IPS-15b (cell line): ENCODE data around the gene PNKD.
A peak's percentile ranks its signal among the peaks of the same experiment; 100 is the strongest.

ENCODE experiments used
- H3K27me3 ChIP-seq: one replicate; pipeline ENCODE4 v1.6.1; 2013; ENCODE audit warnings: low read length; ENCODE audit not compliant: control insufficient read depth, insufficient read depth
- H3K36me3 ChIP-seq: one replicate; pipeline ENCODE4 v1.6.1; 2013; ENCODE audit warnings: low read length; ENCODE audit not compliant: control insufficient read depth, insufficient read depth
- H3K4me1 ChIP-seq: one replicate; pipeline ENCODE4 v1.6.1; 2013; ENCODE audit warnings: mild to moderate bottlenecking, low read length; ENCODE audit not compliant: control insufficient read depth, insufficient read depth
- H3K4me3 ChIP-seq: one replicate; pipeline ENCODE4 v1.5.1; 2013; ENCODE audit warnings: low read depth, low read length
- H3K9ac ChIP-seq: one replicate; pipeline ENCODE4 v1.6.1; 2013; ENCODE audit warnings: low read depth, mild to moderate bottlenecking, low read length
- H3K9me3 ChIP-seq: one replicate; pipeline ENCODE4 v1.6.1; 2013; ENCODE audit warnings: mild to moderate bottlenecking, low read length; ENCODE audit not compliant: control insufficient read depth, insufficient read depth

Gene PNKD

DNA sequence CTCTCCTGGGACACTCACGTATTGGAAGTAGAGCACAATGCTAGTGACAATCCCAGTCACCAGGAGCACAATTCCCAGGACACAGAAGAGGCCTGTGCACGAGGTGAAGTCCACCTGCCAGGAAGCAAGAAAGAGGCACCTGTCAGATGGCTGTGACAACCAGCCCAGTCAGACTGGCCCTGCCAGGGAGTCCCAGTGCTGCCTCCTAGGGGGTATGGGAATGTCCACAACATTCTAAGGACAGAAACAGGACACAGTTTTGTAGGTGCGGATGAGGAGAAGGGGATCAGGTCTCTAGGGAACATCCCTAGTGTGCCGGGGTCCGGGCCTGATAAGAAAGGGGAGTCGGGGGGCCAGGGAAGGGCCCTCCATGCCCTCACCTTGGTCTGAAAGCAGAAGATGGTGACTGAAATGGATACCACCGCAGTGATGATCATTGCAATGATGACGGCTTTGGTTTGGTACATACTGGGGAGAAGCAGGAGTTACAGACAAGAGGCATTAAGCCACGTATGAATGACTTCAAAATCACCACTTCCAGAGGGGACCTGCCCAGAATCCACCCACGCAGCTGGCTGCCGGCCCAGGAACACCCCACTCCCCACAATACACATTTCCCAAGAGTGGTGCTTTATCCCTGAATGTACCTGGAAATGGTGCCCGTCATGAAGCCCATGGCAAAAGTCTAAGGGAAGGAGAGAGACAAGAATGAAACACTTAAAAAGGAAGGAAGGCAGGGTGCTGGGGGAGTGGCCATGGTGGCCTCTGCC is 6.9 kb downstream of the PNKD start:
- Histone ChIP-seq H3K9ac (no peak overlapping the region), H3K4me1 (no peaks in the 10 kb centered on the region), H3K36me3 (peaks cover 40% of the 10 kb centered on the region), H3K4me3 (no peak overlapping the region), H3K9me3 (no peaks in the 10 kb centered on the region), H3K27me3 (no peaks in the 10 kb centered on the region)

DNA sequence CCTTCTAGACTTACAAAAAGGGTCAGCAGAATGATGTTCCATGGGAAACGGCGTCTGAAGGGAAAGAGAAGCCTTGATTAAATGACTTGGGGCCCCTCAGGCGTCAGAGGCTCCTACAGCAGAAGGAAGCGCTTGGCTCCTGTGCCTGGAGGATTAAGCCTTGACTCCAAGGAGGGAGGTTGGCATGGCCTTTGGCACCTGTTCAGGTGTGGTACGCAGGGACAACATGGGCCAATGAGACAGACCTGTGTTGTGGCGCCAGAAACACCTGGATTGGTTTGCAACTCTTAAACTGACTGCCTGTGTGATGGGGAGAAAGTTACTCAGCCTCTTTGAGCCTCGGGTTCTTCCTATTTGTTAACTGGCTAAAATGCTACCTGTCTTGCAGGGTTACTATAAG is 7.6 kb downstream of the PNKD start:
- H3K9me3 ChIP-seq = no peaks in the 10 kb centered on the region
- H3K36me3 ChIP-seq = peaks cover 40% of the 10 kb centered on the region
- no peak overlapping the region for H3K9ac ChIP-seq
- H3K4me3 ChIP-seq = no peak overlapping the region
- no peaks in the 10 kb centered on the region for H3K27me3 ChIP-seq
- no peaks in the 10 kb centered on the region for H3K4me1 ChIP-seq

DNA sequence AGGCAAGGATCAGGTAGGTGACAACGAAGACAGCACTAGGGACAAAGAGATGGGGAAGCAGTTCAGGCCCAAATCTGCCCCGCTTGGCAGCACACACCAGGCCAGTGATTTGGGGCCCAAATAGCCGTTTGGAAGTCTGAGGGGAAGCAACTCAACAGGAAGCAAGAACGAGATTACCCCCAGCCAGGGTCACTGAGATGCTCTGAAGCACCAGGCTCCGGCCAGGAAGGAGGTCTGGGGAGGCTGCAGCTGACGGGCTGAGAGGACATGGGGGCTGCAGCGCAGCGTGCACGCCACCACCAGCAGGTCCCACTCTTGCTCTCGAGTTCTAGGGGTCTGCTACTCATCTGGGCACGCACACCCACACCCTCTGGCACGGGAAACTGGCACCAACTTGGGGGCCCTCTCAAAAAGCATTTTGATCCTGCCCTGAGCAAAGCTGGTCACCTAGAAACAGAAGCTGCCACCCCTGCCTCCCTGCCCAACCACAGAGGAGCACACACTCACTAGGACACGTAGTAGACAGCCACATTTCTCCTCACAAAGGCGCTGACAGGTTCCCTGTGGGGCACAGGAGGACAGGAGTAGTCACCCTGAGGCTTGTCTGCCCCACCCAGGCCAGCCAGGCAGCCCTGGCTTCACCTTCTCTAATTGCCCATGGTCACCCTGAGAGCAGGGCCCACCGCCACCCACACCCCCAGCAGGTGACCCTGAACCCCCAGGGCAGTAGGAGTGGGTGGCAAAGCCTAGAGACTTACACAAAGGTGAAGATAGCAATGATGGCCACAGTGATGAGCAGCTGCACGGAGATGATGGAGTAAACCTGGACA is 8.4 kb downstream of the PNKD start:
- Histone ChIP-seq H3K27me3 (no peaks in the 10 kb centered on the region), H3K9me3 (no peaks in the 10 kb centered on the region), H3K4me3 (no peak overlapping the region), H3K36me3 (peaks cover 37% of the 10 kb centered on the region), H3K4me1 (no peaks in the 10 kb centered on the region), H3K9ac (no peak overlapping the region)

DNA sequence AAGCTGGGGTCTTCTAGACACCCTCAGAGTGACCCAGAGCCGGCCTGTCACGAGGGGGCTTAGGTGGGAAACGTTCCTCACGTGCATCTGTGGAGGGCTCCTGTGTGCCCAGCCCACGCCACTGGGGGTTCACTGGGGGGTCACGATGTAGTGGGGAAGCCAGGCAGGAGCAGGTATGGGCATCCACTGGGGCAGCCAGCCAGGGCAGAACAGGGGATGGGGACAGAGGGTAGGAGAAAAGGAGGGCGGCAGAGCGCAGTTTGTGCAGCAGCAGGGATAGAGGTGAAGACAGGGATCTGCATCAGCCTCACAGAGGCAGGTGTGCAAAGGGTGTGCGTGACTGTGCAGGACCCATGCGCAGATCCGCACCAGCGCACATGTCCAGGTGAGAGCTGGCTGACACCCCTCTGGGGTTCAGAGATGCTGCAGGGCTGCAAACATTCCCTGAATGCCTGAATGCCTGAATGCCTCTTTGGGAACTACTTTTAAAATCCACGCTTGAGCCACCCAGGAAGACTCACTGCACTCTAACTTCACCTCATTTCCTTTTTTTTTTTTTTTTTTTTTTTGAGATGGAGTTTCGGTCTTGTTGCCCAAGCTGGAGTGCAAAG is 10.0 kb downstream of the PNKD start:
- no peak overlapping the region for H3K9ac ChIP-seq
- H3K9me3 ChIP-seq = no peaks in the 10 kb centered on the region
- H3K27me3 ChIP-seq = no peaks in the 10 kb centered on the region
- H3K4me1 ChIP-seq = no peaks in the 10 kb centered on the region
- H3K4me3 ChIP-seq = no peak overlapping the region
- peaks cover 21% of the 10 kb centered on the region for H3K36me3 ChIP-seq

DNA sequence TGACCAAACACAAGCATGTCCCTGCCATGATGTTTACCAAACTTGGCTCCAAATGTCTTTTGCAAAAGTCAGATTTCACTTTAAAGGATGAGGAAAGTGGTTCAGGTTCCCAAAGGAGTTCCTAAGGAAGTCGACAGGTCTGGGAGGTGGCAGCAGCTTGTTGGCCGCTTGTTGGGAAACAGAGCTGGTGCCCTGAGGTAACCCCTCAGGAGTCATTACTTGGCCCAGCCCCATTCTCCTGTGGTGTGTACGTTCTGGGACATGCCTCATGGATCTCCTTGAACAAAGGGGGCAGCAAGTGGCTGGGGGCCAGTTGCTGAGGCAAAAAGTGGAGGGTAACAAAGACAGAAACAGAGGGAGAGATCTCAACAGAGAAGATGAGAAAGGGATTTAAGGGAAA is 11.1 kb downstream of the PNKD start:
- Histone ChIP-seq H3K9me3 (no peaks in the 10 kb centered on the region), H3K27me3 (no peaks in the 10 kb centered on the region), H3K36me3 (peaks cover 15% of the 10 kb centered on the region), H3K4me3 (no peak overlapping the region), H3K4me1 (peaks cover 3% of the 10 kb centered on the region), H3K9ac (no peak overlapping the region)

DNA sequence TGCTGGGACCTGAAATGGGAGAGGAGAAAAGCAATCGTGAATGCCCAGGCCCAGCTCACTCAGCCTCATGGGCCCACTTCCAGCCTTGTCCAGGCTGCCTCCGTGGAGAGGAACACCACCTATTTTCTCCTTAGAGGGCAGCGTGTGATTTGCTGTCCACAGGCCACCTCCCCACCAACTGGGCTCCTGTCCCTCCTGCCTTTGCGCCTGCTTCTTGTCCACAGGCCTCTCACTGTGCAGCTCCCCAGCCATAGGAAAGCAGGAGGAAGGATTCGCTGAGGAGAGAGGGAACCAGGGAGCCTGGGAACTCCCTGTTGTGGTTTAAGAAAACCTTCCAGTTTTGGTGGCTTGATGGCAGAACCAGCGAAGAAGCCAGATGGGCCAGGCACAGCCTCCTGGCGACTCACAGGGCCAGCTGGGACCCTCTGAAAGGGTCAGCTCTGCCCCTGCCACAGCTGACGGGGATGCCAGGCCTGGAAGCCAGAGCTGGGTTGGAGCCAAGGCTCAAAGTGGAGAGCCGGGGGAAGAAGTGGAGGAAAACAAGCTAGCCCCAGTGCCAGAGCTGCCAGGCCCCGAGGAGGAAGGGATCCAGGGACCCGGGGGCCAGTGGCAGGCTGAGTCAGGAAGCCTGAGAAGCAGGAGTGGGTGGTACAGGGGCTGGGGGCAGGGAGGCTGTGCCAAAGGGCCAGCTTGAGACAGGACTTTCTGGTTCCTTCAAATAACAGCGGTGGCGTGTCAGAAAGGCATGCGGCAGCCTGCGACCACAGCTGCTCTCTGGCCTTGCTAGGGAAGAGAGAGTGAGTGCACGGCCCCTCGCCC is 12.1 kb downstream of the PNKD start:
- Histone ChIP-seq H3K9me3 (no peaks in the 10 kb centered on the region), H3K4me1 (peaks cover 8% of the 10 kb centered on the region), H3K9ac (no peak overlapping the region), H3K4me3 (no peak overlapping the region), H3K36me3 (peaks cover 8% of the 10 kb centered on the region), H3K27me3 (no peaks in the 10 kb centered on the region)

DNA sequence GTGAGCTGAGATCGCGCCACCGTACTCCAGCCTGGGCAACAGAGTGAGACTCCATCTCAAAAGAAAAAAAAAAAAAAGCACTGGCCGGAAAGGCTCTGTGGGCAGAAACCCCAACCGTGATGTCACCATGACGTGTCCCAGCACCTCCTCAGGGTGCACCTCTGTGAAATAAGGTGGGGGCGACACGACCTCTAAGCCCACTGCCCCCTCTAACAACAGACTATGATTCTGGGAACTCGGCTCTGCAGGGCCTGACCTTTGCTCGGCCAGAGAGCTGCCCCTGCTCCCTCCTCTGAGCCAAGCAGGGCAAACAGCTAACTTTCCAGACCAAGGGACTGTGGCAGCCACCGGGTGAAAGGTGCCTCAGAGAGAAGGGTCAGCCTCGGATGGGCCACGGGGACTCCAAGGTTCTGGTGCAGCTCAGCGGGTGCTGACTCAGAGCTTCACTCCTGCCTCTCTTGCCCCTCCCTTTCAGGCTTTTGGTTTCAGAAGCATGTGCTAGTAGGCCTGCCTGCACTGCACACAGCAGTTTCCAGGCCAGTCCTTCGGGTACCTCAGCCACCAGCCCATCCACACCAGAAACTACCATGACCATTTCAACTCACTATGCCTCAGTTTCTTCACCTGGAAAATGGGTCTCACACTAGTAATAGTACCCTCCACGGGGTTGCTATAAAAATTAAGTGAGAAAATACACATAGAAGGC is 13.9 kb downstream of the PNKD start:
- Histone ChIP-seq H3K9ac (peak overlapping the region; percentile 54), H3K4me1 (peaks cover 8% of the 10 kb centered on the region), H3K36me3 (peaks cover under 1% of the 10 kb centered on the region), H3K27me3 (no peaks in the 10 kb centered on the region), H3K4me3 (no peak overlapping the region), H3K9me3 (no peaks in the 10 kb centered on the region)

DNA sequence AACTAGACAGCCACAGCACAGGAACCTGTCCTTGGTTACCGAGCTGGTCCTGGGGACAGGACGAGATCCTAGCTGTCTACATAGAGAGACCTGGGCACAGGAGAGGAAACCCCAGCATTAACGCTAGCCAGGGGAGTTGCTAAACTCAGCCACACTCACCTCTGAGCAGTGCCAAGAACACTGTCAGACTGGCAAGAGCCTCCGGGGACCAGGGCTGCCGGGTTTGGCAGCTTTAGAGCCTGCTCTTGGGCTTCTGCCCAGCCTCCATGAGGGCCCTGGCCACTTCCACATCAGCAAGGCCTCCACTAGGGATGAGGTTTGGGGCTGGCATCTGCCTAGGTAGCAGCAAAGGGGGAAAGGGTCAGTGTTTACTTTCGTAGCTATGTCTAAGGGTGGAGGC is 15.3 kb downstream of the PNKD start:
- H3K4me3 ChIP-seq = no peak overlapping the region
- no peak overlapping the region for H3K9ac ChIP-seq
- no peaks in the 10 kb centered on the region for H3K36me3 ChIP-seq
- H3K4me1 ChIP-seq = peaks cover 8% of the 10 kb centered on the region
- H3K27me3 ChIP-seq = no peaks in the 10 kb centered on the region
- no peaks in the 10 kb centered on the region for H3K9me3 ChIP-seq

DNA sequence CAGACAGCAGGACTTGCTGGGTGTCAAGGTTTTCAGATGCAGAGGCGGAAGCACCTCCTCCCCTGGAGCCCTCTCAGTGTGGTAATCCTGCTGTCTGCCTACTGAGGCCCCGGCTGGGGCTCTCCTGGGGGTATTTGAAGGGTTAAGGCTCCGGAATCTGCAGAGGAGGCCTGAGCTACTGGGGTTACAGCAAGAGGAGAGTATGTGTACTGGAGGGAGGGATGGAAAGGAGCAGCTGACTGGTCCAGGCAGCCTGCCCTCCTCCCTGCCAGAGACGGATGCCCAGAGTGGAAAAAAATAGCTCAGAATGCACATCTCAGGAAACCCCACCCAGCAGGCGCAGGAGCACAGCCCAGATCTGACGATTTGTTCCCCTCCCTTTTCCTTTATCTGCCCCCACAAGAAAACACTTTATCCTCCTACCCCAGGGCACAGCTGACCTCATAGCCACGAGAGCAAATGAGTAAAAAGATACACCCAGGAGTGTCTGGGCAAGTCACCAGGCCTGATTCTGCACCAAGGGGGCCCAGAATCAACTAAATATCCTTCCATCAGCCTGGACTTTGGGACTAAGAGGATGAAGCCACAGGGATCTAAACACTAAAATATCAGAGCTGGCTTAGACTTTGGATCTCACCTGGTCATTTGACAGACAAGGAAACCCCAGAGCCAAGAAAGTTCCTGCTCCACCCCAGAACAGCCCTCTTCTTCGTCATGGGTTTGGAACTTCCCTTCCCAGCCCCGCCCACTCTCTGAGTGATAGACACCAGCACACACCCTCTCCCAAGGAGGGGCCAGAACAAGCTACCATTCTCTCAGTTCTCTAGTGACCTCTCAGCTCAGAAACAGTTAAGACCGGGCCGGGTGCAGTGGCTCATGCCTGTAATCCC is 16.5 kb downstream of the PNKD start:
- Histone ChIP-seq H3K36me3 (no peaks in the 10 kb centered on the region), H3K27me3 (no peaks in the 10 kb centered on the region), H3K4me3 (peak overlapping the region; percentile 45), H3K9me3 (no peaks in the 10 kb centered on the region), H3K9ac (peak overlapping the region; percentile 54), H3K4me1 (peaks cover 8% of the 10 kb centered on the region)

DNA sequence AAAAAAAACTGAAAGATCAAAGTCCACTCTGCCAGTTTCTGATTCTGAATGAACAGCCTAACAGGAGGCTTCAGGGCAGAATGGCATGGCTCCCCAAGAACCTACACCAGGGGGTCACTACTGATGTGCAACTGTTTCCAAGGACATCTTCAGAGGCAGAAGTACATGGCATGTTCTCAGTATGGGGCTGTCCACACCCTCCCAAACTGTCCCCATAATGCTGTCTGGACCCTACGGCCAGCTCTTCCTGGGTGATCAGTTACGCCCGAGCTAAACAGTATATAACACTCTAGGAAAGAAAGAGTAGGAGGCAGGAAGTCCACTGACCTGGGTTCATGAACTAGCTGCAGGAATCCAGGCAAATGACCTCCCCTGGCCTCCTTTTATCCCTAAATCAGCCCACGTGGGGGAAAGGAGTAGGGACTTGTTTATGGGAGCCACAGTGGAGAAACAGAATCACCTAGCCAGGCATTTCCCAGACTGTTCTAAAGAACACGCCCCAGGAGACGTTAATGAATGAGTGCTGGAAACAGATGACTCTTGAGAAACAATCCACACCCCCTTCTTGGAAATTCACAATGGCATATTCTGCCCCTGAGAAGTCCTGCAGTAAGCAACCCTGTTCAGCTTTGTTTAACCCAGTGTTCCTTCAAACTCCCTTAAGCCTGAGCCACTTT is 19.5 kb downstream of the PNKD start:
- H3K4me1 ChIP-seq = peaks cover 11% of the 10 kb centered on the region
- H3K9me3 ChIP-seq = no peaks in the 10 kb centered on the region
- H3K27me3 ChIP-seq = no peaks in the 10 kb centered on the region
- H3K36me3 ChIP-seq = no peaks in the 10 kb centered on the region
- no peak overlapping the region for H3K9ac ChIP-seq
- H3K4me3 ChIP-seq = no peak overlapping the region
